ENCODE data around the gene TREH.
A peak's percentile ranks its signal among the peaks of the same experiment; 100 is the strongest.
"Not testable (repeated sequence)": the region's sequence is repeated elsewhere in the genome, so short reads cannot be mapped to it uniquely, and the experiment has no call there.

Gene TREH

GRCh38 chr11:118694771-118695170 is 15.3 kb upstream of the TREH start:
- DNase-seq: no peak

- no peak for DNase-seq
Measured at GRCh38 chr11:118694185-118694584, 14.7 kb upstream of the TREH start.

- DNase-seq: no peak
Measured at GRCh38 chr11:118691926-118692830, 12.7 kb upstream of the TREH start.

- DNase-seq: no peak
Measured at GRCh38 chr11:118690553-118691304, 11.3 kb upstream of the TREH start.

- DNase-seq: peak; percentile 84 to 85
Measured at GRCh38 chr11:118689852-118690552, 10.6 kb upstream of the TREH start.

GRCh38 chr11:118689503-118689851 is 10.0 kb upstream of the TREH start:
- DNase-seq: no peak

- no peak for DNase-seq
Measured at GRCh38 chr11:118688851-118689502, 9.5 kb upstream of the TREH start.

- not testable (repeated sequence) for DNase-seq
Measured at GRCh38 chr11:118688339-118688738, 8.9 kb upstream of the TREH start.

GRCh38 chr11:118687906-118688305 is 8.5 kb upstream of the TREH start:
- no peak for DNase-seq

GRCh38 chr11:118684187-118684586 is 4.7 kb upstream of the TREH start:
- no peak for DNase-seq

- DNase-seq: not testable (repeated sequence)
Measured at GRCh38 chr11:118682939-118683338, 3.5 kb upstream of the TREH start.

GRCh38 chr11:118682372-118682771 is 2.9 kb upstream of the TREH start:
- DNase-seq: no peak

GRCh38 chr11:118678908-118679307 is 542 bp downstream of the TREH start:
- DNase-seq: not testable (repeated sequence)

- no peak for DNase-seq
Measured at GRCh38 chr11:118677977-118678376, 1.5 kb downstream of the TREH start.

GRCh38 chr11:118674082-118674435 is 5.4 kb downstream of the TREH start:
- DNase-seq: no peak

- no peak for DNase-seq
Measured at GRCh38 chr11:118673361-118674081, 5.9 kb downstream of the TREH start.

- DNase-seq: peak in 1 of 2 experiments; percentile 11
Measured at GRCh38 chr11:118672846-118673245, 6.6 kb downstream of the TREH start.

- DNase-seq: no peak
Measured at GRCh38 chr11:118671254-118671653, 8.2 kb downstream of the TREH start.

GRCh38 chr11:118670063-118670462 is 9.4 kb downstream of the TREH start:
- DNase-seq: no peak

GRCh38 chr11:118666371-118666770 is 13.1 kb downstream of the TREH start:
- DNase-seq: no peak

- DNase-seq: no peak
Measured at GRCh38 chr11:118663902-118664301, 15.5 kb downstream of the TREH start.

GRCh38 chr11:118663381-118663780 is 16.1 kb downstream of the TREH start:
- DNase-seq: no peak
